ENCODE measurements around the gene PDCD1.

Gene PDCD1

DNA sequence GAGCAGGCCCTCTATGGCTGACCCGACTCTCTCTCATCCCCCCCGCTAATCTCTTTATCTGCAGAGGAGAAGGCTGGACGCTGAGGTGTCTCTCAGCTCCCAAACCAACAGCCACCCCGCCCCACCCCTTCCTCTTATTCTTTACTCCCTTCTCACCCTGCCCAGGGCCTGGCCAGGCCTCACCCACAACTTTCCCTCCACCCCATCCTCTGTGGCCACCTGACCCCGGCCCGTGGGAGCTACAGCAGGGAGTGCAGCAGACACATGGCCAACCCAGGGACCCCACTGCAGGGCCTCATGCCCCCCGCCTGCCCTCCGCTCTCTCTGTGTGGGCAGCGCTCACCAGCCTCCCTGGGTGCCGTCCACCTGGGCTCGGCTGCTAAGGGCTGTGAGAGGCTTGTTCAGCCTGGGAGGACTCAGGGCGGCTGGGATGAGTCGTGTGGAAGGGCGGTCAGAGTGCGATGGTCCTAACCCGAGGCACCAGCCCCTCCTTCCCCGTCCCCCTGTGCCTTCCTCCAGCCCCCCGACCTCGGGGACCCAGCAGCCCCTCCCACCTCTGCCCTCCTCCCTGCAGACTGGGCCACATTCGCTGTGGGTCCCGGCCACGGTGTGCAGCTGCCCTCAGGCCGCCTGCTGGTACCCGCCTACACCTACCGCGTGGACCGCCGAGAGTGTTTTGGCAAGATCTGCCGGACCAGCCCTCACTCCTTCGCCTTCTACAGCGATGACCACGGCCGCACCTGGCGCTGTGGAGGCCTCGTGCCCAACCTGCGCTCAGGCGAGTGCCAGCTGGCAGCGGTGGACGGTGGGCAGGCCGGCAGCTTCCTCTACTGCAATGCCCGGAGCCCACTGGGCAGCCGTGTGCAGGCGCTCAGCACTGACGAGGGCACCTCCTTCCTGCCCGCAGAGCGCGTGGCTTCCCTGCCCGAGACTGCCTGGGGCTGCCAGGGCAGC is 42.9 kb downstream of the PDCD1 start:
- Histone ChIP-seq H3K4me1 (ENCODE audit: insufficient read depth, low read length) (peaks cover 9% of the 10 kb centered on the region), H3K79me2 (ENCODE audit: insufficient read depth, low read length) (no peaks in the 10 kb centered on the region), H3K4me3 (ENCODE audit: low read depth in 1 of 2, low read length in 2 of 2) (no peak overlapping the region), H2AFZ (ENCODE audit: low read depth, low read length) (no peak overlapping the region), H4K20me1 (ENCODE audit: insufficient read depth, low read length) (peaks cover 19% of the 10 kb centered on the region), H3K9ac (ENCODE audit: low read depth, low read length) (no peak overlapping the region), H3K4me2 (ENCODE audit: insufficient read depth, low read length) (no peak overlapping the region), H3K27me3 (ENCODE audit: insufficient read depth, low read length, poor library complexity) (no peaks in the 10 kb centered on the region), H3K36me3 (ENCODE audit: insufficient read depth, low read length) (no peaks in the 10 kb centered on the region), H3K27ac (ENCODE audit: low read length) (no peak overlapping the region), H3K9me3 (ENCODE audit: insufficient read depth, low read length, severe bottlenecking) (no peaks in the 10 kb centered on the region)
- DNase-seq (no peak), ATAC-seq (ENCODE audit: insufficient read depth, low read depth) (no peak)
- TF ChIP-seq EZH2 (IDR thresholded peaks at IDR 0.05; ENCODE audit: borderline replicate concordance, low read depth, low read length, severe bottlenecking) = no peak
- TF ChIP-seq, protein P1, sequence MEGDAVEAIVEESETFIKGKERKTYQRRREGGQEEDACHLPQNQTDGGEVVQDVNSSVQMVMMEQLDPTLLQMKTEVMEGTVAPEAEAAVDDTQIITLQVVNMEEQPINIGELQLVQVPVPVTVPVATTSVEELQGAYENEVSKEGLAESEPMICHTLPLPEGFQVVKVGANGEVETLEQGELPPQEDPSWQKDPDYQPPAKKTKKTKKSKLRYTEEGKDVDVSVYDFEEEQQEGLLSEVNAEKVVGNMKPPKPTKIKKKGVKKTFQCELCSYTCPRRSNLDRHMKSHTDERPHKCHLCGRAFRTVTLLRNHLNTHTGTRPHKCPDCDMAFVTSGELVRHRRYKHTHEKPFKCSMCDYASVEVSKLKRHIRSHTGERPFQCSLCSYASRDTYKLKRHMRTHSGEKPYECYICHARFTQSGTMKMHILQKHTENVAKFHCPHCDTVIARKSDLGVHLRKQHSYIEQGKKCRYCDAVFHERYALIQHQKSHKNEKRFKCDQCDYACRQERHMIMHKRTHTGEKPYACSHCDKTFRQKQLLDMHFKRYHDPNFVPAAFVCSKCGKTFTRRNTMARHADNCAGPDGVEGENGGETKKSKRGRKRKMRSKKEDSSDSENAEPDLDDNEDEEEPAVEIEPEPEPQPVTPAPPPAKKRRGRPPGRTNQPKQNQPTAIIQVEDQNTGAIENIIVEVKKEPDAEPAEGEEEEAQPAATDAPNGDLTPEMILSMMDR (IDR thresholded peaks at IDR 0.05; ENCODE audit: borderline replicate concordance, extremely low read depth, low read length, poor library complexity, severe bottlenecking) = no peak

DNA sequence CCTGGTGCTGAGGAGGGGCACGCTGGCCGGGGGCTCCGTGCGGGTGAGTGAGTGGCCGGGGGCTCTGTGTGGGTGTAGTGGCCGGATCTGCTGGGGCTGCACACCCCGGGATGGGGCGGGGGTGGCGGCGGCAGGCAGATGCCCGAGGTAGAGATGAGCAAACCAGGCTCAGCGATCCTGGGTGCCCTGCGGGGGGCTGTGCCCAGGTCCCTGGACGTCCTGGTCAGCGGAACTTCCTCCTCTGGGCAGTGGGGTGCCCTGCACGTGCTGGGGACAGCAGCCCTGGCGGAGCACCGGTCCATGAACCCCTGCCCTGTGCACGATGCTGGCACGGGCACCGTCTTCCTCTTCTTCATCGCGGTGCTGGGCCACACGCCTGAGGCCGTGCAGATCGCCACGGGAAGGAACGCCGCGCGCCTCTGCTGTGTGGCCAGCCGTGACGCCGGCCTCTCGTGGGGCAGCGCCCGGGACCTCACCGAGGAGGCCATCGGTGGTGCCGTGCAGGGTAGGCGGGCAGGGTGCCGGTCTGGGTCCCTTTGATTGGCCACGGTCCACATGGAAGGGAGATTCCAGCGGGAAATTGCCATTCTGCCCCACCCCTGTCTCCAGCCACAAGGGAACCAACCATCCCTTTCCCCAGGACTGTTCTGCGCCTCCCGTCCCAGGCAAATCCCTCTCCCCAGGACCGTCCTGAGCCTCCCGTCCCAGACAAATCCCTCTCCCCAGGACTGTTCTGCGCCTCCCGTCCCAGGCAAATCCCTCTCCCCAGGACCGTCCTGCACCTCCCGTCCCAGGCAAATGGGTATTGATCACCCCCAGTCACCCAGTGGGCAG is 43.8 kb downstream of the PDCD1 start:
- Histone ChIP-seq H4K20me1 (ENCODE audit: insufficient read depth, low read length) (peaks cover 20% of the 10 kb centered on the region), H3K79me2 (ENCODE audit: insufficient read depth, low read length) (no peaks in the 10 kb centered on the region), H3K27ac (ENCODE audit: low read length) (no peak overlapping the region), H3K4me3 (ENCODE audit: low read depth in 1 of 2, low read length in 2 of 2) (no peak overlapping the region), H3K4me1 (ENCODE audit: insufficient read depth, low read length) (peaks cover 9% of the 10 kb centered on the region), H3K9ac (ENCODE audit: low read depth, low read length) (no peak overlapping the region), H3K27me3 (ENCODE audit: insufficient read depth, low read length, poor library complexity) (no peaks in the 10 kb centered on the region), H3K4me2 (ENCODE audit: insufficient read depth, low read length) (no peak overlapping the region), H2AFZ (ENCODE audit: low read depth, low read length) (no peak overlapping the region), H3K36me3 (ENCODE audit: insufficient read depth, low read length) (no peaks in the 10 kb centered on the region), H3K9me3 (ENCODE audit: insufficient read depth, low read length, severe bottlenecking) (no peaks in the 10 kb centered on the region)
- TF ChIP-seq, protein P1 (IDR thresholded peaks at IDR 0.05; ENCODE audit: borderline replicate concordance, extremely low read depth, low read length, poor library complexity, severe bottlenecking) = no peak
- no peak for TF ChIP-seq EZH2 (IDR thresholded peaks at IDR 0.05; ENCODE audit: borderline replicate concordance, low read depth, low read length, severe bottlenecking)
- no peak for DNase-seq
- ATAC-seq (ENCODE audit: insufficient read depth, low read depth) = no peak

GRCh38 chr2:241814393-241814642 is 44.4 kb downstream of the PDCD1 start:
- no peaks in the 10 kb centered on the region for H3K9me3 ChIP-seq (ENCODE audit: insufficient read depth, low read length, severe bottlenecking)
- no peaks in the 10 kb centered on the region for H3K79me2 ChIP-seq (ENCODE audit: insufficient read depth, low read length)
- H3K4me2 ChIP-seq (ENCODE audit: insufficient read depth, low read length) = no peak overlapping the region
- DNase-seq (no peak), ATAC-seq (ENCODE audit: insufficient read depth, low read depth) (no peak)
- H4K20me1 ChIP-seq (ENCODE audit: insufficient read depth, low read length) = peaks cover 25% of the 10 kb centered on the region
- H3K27me3 ChIP-seq (ENCODE audit: insufficient read depth, low read length, poor library complexity) = no peaks in the 10 kb centered on the region
- H2AFZ ChIP-seq (ENCODE audit: low read depth, low read length) = no peak overlapping the region
- H3K36me3 ChIP-seq (ENCODE audit: insufficient read depth, low read length) = no peaks in the 10 kb centered on the region
- H3K27ac ChIP-seq (ENCODE audit: low read length) = no peak overlapping the region
- H3K4me1 ChIP-seq (ENCODE audit: insufficient read depth, low read length) = peaks cover 9% of the 10 kb centered on the region
- no peak overlapping the region for H3K9ac ChIP-seq (ENCODE audit: low read depth, low read length)
- TF ChIP-seq EZH2 (IDR thresholded peaks at IDR 0.05; ENCODE audit: borderline replicate concordance, low read depth, low read length, severe bottlenecking) = no peak
- TF ChIP-seq, protein P1 (IDR thresholded peaks at IDR 0.05; ENCODE audit: borderline replicate concordance, extremely low read depth, low read length, poor library complexity, severe bottlenecking) = no peak
- no peak overlapping the region for H3K4me3 ChIP-seq (ENCODE audit: low read depth in 1 of 2, low read length in 2 of 2)
